ENCODE measurements around the gene TULP1.

TULP1 gene

GRCh38 chr6:35496036-35496840 is 16.5 kb downstream of the TULP1 start:
- H3K4me1 ChIP-seq (ENCODE audit: control insufficient read depth in 1 of 2, insufficient read depth in 2 of 2, low read length in 2 of 2) = peaks cover 20 to 50% of the 10 kb centered on the region in 2 donors

DNA sequence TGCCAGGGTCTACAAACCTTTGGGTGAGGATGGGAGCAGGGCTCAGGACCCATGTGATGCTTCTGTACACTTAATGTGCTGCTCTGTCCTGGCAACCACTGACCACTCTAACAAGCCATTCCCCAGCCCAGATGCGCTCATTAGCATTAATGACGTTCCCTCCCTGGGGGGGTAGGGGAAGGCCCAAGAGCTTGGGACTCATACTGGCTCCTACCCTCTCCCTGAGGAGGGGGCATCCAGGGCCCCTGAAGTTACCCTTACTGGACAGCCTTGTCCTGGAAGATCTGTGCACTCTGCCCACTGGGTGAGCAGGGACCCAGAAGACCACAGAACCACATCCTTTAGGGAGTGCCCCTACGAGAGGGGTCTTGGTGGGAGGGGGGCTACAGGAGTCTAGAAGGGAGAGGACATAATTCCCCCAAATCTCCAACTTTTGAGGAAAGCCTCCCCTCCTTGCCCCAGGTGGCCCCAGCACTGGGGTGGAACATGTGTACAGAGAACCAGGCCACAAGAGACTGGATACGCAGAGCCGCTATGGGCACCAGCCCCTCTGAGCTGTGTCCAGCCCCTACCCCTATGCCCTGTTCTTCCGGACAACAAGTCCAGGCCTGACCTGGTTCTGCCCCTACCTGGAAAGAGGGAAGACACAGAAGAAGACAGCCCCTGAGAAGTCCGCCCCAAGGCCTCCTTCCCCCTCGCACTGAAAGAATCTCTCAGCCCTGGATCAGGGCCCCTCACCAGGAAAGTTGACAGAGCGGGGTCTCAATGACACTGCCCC is 17.2 kb downstream of the TULP1 start:
- peaks cover 10% of the 10 kb centered on the region for H3K27me3 ChIP-seq (ENCODE audit: low read depth, low read length)
- H3K36me3 ChIP-seq (ENCODE audit: control insufficient read depth in 1 of 2, insufficient read depth in 2 of 2, low read length in 2 of 2) = no peaks in the 10 kb centered on the region
- peak overlapping the region; percentile 93 for H3K27ac ChIP-seq (ENCODE audit: low read length)
- H3K4me1 ChIP-seq (ENCODE audit: control insufficient read depth in 1 of 2, insufficient read depth in 2 of 2, low read length in 2 of 2) = peaks cover 20 to 58% of the 10 kb centered on the region in 2 donors
- H3K9me3 ChIP-seq (ENCODE audit: control insufficient read depth in 1 of 2, low read length in 2 of 2) = no peaks in the 10 kb centered on the region
- peak overlapping the region; percentile 66 to 73 for H3K4me3 ChIP-seq (ENCODE audit: low read depth in 1 of 2, low read length in 2 of 2)

More at GRCh38 chr6:35496036-35496840, 16.5 kb downstream of the TULP1 start:
- Histone ChIP-seq H3K9me3 (ENCODE audit: control insufficient read depth in 1 of 2, low read length in 2 of 2) (no peaks in the 10 kb centered on the region), H3K27me3 (ENCODE audit: low read depth, low read length) (peaks cover 10% of the 10 kb centered on the region), H3K27ac (ENCODE audit: low read length) (peak overlapping the region; percentile 93), H3K36me3 (ENCODE audit: control insufficient read depth in 1 of 2, insufficient read depth in 2 of 2, low read length in 2 of 2) (no peaks in the 10 kb centered on the region), H3K4me3 (ENCODE audit: low read depth in 1 of 2, low read length in 2 of 2) (peak overlapping the region; percentile 66 to 73)

- Histone ChIP-seq H3K4me3 (ENCODE audit: low read depth in 1 of 2, low read length in 2 of 2) (peak overlapping the region; percentile 66 to 73), H3K4me1 (ENCODE audit: control insufficient read depth in 1 of 2, insufficient read depth in 2 of 2, low read length in 2 of 2) (peaks cover 20 to 60% of the 10 kb centered on the region in 2 donors), H3K27me3 (ENCODE audit: low read depth, low read length) (peaks cover 9% of the 10 kb centered on the region), H3K9me3 (ENCODE audit: control insufficient read depth in 1 of 2, low read length in 2 of 2) (no peaks in the 10 kb centered on the region), H3K27ac (ENCODE audit: low read length) (peak overlapping the region; percentile 93), H3K36me3 (ENCODE audit: control insufficient read depth in 1 of 2, insufficient read depth in 2 of 2, low read length in 2 of 2) (no peaks in the 10 kb centered on the region)
Observed at GRCh38 chr6:35494161-35494563, 18.5 kb downstream of the TULP1 start.

- peak overlapping the region; percentile 66 to 73 for H3K4me3 ChIP-seq (ENCODE audit: low read depth in 1 of 2, low read length in 2 of 2)
- peak overlapping the region; percentile 93 for H3K27ac ChIP-seq (ENCODE audit: low read length)
- H3K4me1 ChIP-seq (ENCODE audit: control insufficient read depth in 1 of 2, insufficient read depth in 2 of 2, low read length in 2 of 2) = peaks cover 20 to 58% of the 10 kb centered on the region in 2 donors
- no peaks in the 10 kb centered on the region for H3K9me3 ChIP-seq (ENCODE audit: control insufficient read depth in 1 of 2, low read length in 2 of 2)
- H3K27me3 ChIP-seq (ENCODE audit: low read depth, low read length) = peaks cover 2% of the 10 kb centered on the region
- H3K36me3 ChIP-seq (ENCODE audit: control insufficient read depth in 1 of 2, insufficient read depth in 2 of 2, low read length in 2 of 2) = no peaks in the 10 kb centered on the region
Observed at GRCh38 chr6:35493307-35493983, 19.3 kb downstream of the TULP1 start.

DNA sequence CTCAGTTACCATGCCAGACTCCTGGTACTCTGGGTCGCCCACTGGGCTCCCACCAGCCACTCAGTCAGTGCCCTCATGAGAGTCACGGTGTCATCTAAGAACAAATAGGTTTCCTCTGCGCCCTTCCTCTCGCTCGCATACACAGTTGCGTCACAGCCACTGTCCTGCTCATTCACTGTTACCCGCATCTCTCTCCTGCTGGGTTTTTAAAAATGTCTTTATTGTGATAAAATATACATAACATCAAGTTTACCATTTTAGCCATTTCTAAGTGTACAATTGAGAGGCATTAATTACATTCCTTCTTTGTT is 19.8 kb downstream of the TULP1 start:
- Histone ChIP-seq H3K9me3 (ENCODE audit: control insufficient read depth in 1 of 2, low read length in 2 of 2) (no peaks in the 10 kb centered on the region), H3K27me3 (ENCODE audit: low read depth, low read length) (no peaks in the 10 kb centered on the region), H3K4me1 (ENCODE audit: control insufficient read depth in 1 of 2, insufficient read depth in 2 of 2, low read length in 2 of 2) (peaks cover 22 to 58% of the 10 kb centered on the region in 2 donors), H3K4me3 (ENCODE audit: low read depth in 1 of 2, low read length in 2 of 2) (peak overlapping the region in 1 of 2 donors; percentile 66), H3K27ac (ENCODE audit: low read length) (peak overlapping the region; percentile 93), H3K36me3 (ENCODE audit: control insufficient read depth in 1 of 2, insufficient read depth in 2 of 2, low read length in 2 of 2) (no peaks in the 10 kb centered on the region)

GRCh38 chr6:35492258-35492973 is 20.3 kb downstream of the TULP1 start:
- H3K4me1 ChIP-seq (ENCODE audit: control insufficient read depth in 1 of 2, insufficient read depth in 2 of 2, low read length in 2 of 2) = peaks cover 26 to 61% of the 10 kb centered on the region in 2 donors
- no peaks in the 10 kb centered on the region for H3K36me3 ChIP-seq (ENCODE audit: control insufficient read depth in 1 of 2, insufficient read depth in 2 of 2, low read length in 2 of 2)
- peak overlapping the region in 1 of 2 donors; percentile 41 for H3K4me3 ChIP-seq (ENCODE audit: low read depth in 1 of 2, low read length in 2 of 2)
- H3K27me3 ChIP-seq (ENCODE audit: low read depth, low read length) = no peaks in the 10 kb centered on the region
- H3K9me3 ChIP-seq (ENCODE audit: control insufficient read depth in 1 of 2, low read length in 2 of 2) = no peaks in the 10 kb centered on the region
- H3K27ac ChIP-seq (ENCODE audit: low read length) = peak overlapping the region; percentile 93

- H3K4me3 ChIP-seq (ENCODE audit: low read depth in 1 of 2, low read length in 2 of 2) = peak overlapping the region in 1 of 2 donors; percentile 41
- peak overlapping the region; percentile 81 for H3K27ac ChIP-seq (ENCODE audit: low read length)
- H3K4me1 ChIP-seq (ENCODE audit: control insufficient read depth in 1 of 2, insufficient read depth in 2 of 2, low read length in 2 of 2) = peaks cover 26 to 65% of the 10 kb centered on the region in 2 donors
- no peaks in the 10 kb centered on the region for H3K36me3 ChIP-seq (ENCODE audit: control insufficient read depth in 1 of 2, insufficient read depth in 2 of 2, low read length in 2 of 2)
- H3K27me3 ChIP-seq (ENCODE audit: low read depth, low read length) = no peaks in the 10 kb centered on the region
- H3K9me3 ChIP-seq (ENCODE audit: control insufficient read depth in 1 of 2, low read length in 2 of 2) = no peaks in the 10 kb centered on the region
Observed at GRCh38 chr6:35491558-35492257, 21.0 kb downstream of the TULP1 start.

GRCh38 chr6:35490821-35491557 is 21.7 kb downstream of the TULP1 start:
- Histone ChIP-seq H3K4me3 (ENCODE audit: low read depth in 1 of 2, low read length in 2 of 2) (peak overlapping the region in 1 of 2 donors; percentile 41), H3K9me3 (ENCODE audit: control insufficient read depth in 1 of 2, low read length in 2 of 2) (no peaks in the 10 kb centered on the region), H3K4me1 (ENCODE audit: control insufficient read depth in 1 of 2, insufficient read depth in 2 of 2, low read length in 2 of 2) (peaks cover 26 to 72% of the 10 kb centered on the region in 2 donors), H3K27me3 (ENCODE audit: low read depth, low read length) (no peaks in the 10 kb centered on the region), H3K36me3 (ENCODE audit: control insufficient read depth in 1 of 2, insufficient read depth in 2 of 2, low read length in 2 of 2) (no peaks in the 10 kb centered on the region), H3K27ac (ENCODE audit: low read length) (peak overlapping the region; percentile 81)

DNA sequence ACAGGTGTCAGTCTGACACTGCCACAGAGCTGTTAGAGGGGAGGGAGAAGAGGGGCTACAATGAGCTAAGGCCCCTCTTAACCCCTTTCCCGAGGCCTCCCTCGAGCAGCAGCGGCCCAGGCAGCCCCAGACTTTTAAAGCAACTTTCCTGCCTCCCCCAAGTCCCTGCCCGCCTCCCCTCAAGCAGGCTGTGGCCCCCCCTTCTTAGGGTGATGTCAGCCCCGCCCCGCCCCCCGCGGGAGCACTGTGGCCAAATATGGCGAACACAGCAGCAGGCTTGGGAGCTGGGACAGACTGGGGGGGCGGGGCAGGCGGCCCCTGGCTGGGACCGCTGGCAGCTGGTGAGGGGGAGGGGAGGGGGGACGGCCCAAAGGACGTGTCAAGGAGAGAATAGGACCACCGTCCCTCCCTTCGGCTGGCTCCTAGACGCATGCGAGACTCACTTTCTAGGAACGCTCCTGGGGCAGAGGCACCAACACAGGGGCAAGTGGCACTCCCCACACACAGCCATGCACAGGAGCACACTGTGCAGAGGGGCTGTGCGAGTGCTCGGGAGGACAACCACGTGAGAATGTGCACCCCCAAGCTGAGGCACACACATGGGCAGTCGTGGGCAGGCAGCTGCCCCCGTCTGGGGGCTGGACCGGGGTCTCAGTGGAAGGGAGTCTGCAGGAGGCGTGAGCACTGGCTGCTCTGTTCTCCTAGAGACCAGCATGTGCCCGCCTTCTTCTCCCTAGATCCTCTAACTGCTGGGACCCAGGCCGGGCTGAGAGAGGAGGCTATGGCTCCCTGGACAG is 22.5 kb downstream of the TULP1 start:
- H3K4me1 ChIP-seq (ENCODE audit: control insufficient read depth in 1 of 2, insufficient read depth in 2 of 2, low read length in 2 of 2) = peaks cover 24 to 78% of the 10 kb centered on the region in 2 donors
- no peaks in the 10 kb centered on the region for H3K36me3 ChIP-seq (ENCODE audit: control insufficient read depth in 1 of 2, insufficient read depth in 2 of 2, low read length in 2 of 2)
- peak overlapping the region; percentile 84 for H3K27ac ChIP-seq (ENCODE audit: low read length)
- H3K9me3 ChIP-seq (ENCODE audit: control insufficient read depth in 1 of 2, low read length in 2 of 2) = no peaks in the 10 kb centered on the region
- peak overlapping the region; percentile 17 to 41 for H3K4me3 ChIP-seq (ENCODE audit: low read depth in 1 of 2, low read length in 2 of 2)
- no peaks in the 10 kb centered on the region for H3K27me3 ChIP-seq (ENCODE audit: low read depth, low read length)
